VCaP (cell line): ENCODE measurements around the gene BCKDK.

Source experiments
- H3K27ac ChIP-seq: fragments of 450-650 bp; 2 replicates; pipeline ENCODE4 v1.5.1; 2017
- TF ChIP-seq, protein P1 (sequence below): fragments of 450-650 bp; conservative IDR thresholded peaks from 2 replicates; pipeline ENCODE4 v1.5.1; 2017; ENCODE audit warnings: mild to moderate bottlenecking, moderate library complexity

Gene BCKDK

DNA sequence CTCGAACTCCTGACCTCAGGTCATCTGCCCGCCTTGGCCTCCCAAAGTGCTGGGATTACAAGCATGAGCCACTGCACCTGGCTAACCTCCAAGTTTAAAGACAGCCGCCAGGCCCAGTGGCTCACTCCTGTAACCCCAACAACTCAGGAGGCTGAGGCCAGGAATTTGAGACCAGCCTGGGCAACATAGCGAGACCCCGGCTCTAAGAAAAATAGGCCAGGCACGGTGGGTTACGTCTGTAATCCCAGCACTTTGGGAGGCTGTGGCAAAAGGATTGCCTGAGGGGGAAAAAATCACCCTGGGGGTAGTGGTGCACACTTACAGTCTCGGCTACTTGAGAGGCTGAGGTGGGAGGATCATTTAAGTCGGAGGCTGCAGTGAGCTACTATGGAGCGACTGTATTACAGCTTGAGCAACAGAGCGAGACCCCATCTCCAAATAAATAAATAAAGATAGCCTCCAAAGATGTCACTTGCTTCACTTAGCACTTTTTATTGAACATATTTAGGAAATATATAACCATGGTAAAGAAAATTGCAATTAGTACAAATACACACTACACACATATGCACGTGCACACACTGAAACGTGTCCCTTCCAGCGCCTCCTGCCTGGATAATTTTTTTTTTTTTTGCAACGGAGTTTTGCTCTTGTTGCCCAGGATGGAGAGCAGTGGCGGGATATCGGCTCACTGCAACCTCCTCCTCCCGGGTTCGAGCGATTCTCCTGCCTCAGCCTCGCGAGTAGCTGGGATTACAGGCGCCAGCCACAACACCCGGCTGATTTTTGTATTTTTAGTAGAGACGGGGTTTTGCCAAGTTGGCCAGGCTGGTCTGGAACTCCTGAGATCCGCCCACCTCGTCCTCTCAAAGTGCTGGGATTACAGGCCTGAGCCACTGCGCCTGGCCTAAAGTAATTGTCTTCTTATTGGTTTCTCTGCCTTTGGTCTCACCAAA, 1.4 kb upstream of the BCKDK start:
- no peak overlapping the region for H3K27ac ChIP-seq
- TF ChIP-seq, protein P1, sequence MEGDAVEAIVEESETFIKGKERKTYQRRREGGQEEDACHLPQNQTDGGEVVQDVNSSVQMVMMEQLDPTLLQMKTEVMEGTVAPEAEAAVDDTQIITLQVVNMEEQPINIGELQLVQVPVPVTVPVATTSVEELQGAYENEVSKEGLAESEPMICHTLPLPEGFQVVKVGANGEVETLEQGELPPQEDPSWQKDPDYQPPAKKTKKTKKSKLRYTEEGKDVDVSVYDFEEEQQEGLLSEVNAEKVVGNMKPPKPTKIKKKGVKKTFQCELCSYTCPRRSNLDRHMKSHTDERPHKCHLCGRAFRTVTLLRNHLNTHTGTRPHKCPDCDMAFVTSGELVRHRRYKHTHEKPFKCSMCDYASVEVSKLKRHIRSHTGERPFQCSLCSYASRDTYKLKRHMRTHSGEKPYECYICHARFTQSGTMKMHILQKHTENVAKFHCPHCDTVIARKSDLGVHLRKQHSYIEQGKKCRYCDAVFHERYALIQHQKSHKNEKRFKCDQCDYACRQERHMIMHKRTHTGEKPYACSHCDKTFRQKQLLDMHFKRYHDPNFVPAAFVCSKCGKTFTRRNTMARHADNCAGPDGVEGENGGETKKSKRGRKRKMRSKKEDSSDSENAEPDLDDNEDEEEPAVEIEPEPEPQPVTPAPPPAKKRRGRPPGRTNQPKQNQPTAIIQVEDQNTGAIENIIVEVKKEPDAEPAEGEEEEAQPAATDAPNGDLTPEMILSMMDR, result no peak

DNA sequence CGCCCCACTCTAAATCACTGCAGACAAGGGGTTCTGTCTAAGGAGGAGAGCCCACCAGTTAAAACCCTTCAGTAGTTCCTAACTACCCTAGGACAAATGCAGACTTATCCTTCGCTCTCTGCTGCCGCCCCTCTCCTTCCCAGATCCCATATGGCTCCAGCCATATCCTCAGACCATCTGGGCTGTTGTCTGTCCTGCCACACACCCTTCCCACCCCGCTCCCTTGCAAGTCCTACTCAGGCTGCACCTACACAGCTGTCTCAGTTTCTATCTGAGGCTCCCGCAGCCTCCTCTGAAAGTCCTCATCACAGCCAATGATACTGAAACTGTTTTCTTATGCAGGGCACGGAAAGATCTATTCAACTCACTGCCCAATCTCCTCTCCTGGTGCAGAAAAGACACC, 720 bp upstream of the BCKDK start:
- no peak overlapping the region for H3K27ac ChIP-seq
- TF ChIP-seq, protein P1, result no peak

DNA sequence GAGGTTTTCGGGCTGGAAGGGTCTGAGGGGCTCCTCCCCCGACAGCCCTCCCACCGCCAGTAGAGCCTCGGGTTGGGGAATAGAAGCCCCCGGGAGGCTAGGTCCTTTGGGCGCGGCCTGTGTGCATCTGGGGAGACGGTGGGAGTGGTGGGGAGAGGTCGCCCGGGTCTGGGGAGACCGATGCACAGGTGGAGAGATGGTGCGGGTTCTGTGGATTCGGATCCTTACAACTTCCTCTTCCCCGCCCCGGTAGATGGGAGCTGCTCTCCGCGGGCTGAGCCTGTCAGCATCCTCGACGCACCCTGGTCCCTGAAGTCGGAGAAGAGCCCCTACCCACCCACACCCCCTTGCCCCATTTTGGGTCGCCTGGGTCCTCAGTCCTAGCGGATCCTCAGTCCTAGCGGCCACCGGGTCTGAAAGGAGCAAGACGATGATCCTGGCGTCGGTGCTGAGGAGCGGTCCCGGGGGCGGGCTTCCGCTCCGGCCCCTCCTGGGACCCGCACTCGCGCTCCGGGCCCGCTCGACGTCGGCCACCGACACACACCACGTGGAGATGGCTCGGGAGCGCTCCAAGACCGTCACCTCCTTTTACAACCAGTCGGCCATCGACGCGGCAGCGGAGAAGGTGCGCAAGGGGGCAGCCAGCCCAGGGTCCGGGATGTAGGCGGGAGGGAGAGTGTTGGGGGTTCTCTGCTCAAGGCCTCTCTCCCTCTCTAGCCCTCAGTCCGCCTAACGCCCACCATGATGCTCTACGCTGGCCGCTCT, 790 bp downstream of the BCKDK start:
- peak overlapping the region; percentile 73; the same call in 1 of the 2 replicates for H3K27ac ChIP-seq
- TF ChIP-seq, protein P1, result no peak

DNA sequence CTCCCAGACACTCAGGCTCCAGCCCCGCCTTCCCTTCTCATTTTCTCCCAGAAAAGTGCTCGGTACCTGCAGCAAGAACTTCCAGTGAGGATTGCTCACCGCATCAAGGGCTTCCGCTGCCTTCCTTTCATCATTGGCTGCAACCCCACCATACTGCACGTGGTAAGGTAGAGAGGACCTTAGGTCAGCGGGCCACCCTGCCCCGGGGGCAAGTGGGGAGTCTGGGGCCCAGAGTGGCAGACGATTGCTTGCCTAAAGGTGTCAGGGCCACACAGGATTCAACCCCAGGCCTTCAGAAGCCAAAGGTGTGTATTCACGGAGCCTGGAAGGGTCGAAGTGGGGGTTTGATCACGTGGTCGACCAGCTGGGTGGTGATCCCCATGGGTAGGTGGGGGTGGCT, 1.4 kb downstream of the BCKDK start:
- TF ChIP-seq, protein P1, result no peak

DNA sequence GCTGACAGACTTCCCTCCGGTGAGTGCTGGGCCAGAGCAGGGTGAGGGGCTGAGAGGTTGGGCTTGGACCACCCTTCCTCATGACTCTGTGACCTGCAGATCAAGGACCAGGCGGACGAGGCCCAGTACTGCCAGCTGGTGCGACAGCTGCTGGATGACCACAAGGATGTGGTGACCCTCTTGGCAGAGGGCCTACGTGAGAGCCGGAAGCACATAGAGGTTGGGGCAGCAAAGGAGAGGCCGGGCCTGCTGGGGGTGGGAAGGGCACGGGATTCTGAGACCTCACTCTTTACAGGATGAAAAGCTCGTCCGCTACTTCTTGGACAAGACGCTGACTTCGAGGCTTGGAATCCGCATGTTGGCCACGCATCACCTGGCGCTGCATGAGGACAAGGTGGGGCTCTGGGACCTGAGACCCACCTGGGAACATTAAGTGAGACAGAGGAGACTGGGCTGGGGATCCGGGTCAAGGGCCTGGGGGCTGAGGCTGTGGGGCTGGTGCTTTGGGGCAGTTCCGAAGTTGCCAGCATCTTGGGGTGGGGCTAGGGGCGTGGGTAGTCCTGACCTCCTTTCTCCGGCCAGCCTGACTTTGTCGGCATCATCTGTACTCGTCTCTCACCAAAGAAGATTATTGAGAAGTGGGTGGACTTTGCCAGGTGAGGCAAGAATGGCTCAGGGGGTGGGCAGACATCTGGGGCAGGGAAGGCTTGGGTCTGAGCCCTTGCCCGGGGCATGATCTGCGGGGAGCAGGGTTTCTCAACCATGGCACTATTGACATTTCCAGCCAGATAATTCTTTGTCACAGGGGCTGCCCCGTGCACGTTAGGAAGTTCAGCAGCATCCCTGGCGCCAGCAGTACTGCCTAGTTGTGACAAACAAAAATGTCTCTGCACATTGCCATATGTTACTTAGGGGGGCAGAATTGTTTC, 2.2 kb downstream of the BCKDK start:
- TF ChIP-seq, protein P1, result no peak
- no peak overlapping the region for H3K27ac ChIP-seq

More for the DNA sequence above, 1.4 kb downstream of the BCKDK start:
- no peak overlapping the region for H3K27ac ChIP-seq

DNA sequence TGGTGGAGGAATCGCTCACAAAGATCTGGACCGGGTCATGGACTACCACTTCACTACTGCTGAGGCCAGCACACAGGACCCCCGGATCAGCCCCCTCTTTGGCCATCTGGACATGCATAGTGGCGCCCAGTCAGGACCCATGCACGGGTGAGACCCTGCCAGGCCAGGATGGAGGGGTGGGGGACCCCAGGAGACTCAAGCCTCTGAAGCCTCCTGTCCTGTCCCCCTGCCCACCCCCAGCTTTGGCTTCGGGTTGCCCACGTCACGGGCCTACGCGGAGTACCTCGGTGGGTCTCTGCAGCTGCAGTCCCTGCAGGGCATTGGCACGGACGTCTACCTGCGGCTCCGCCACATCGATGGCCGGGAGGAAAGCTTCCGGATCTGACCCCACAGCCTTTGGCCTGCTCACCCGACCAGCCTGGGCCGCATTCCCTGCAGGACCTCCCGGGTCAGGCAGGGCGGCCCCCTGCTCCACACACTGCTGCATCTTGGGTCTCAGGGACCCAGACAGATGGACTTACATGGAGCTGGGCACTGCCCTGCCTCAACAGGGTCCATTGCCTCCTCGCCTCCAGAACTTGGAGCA, 3.8 kb downstream of the BCKDK start:
- TF ChIP-seq, protein P1, result no peak
- no peak overlapping the region for H3K27ac ChIP-seq
